SK-N-SH (cell line): ENCODE results near the gene IZUMO1. TPM values are rescaled to one million over a fixed set of nuclear protein-coding genes. Genes with fewer than 3 reads are reported as not detected.
"Not testable (repeated sequence)": the region's sequence is repeated elsewhere in the genome, so short reads cannot be mapped to it uniquely, and the experiment has no call there.

Experiments
- CTCF ChIA-PET: fragments of 300-600, 350-600 bp; formaldehyde crosslinking; extraction: SDS; loops from one replicate; lab custom pipeline; 2021; lab: Yijun Ruan, JAX
- POLR2A ChIA-PET: fragments of 350-600 bp; sonication (Branson Sonifier 250); formaldehyde crosslinking; extraction: SDS; loops from one replicate; lab custom pipeline; 2020; ENCODE audit warnings: antibody characterized with exemption, inconsistent platforms; lab: Yijun Ruan, JAX
- DNase-seq: peaks from one replicate; pipeline ENCODE4 v3.0.0; 2012
- H2AFZ ChIP-seq: fragments of 200-600 bp; sonication (generic); 2 replicates; pipeline ENCODE4 v1.8.1; 2016; ENCODE audit warnings: antibody characterized with exemption, mild to moderate bottlenecking, low read depth
- H3F3A ChIP-seq: fragments of 200-600 bp; sonication (generic); replicated peaks from 2 replicates; pipeline ENCODE3; 2016; ENCODE audit warnings: antibody characterized with exemption, mild to moderate bottlenecking; ENCODE audit not compliant: insufficient read depth
- H3K27ac ChIP-seq, 2 experiments: fragments of 200-500 bp in 1 of 2; fragments of 200-600 bp in 1 of 2; sonication (Bioruptor generic) in 1 of 2; sonication (generic), shearing (Covaris generic) in 1 of 2; 2 replicates each; pipeline versions ENCODE4 v1.5.1 to v1.6.1; 2014 to 2016; ENCODE audit warnings: low read depth in 2 of 2, inconsistent platforms in 1 of 2, low read length in 1 of 2, mild to moderate bottlenecking in 1 of 2, mixed read lengths in 1 of 2
- H3K27me3 ChIP-seq: fragments of 200-600 bp; sonication (generic), shearing (Covaris generic); 2 replicates; pipeline ENCODE4 v1.6.1; 2016; ENCODE audit warnings: mixed run types; ENCODE audit not compliant: insufficient read depth
- H3K36me3 ChIP-seq, 2 experiments: fragments of 200-500 bp in 1 of 2; fragments of 200-600 bp in 1 of 2; sonication (Bioruptor generic) in 1 of 2; sonication (generic) in 1 of 2; replicated peaks in 1 of 2; 2 replicates each; pipeline versions ENCODE3 to v1.5.1; 2014 to 2016; ENCODE audit warnings: low read length in 1 of 2, mild to moderate bottlenecking in 1 of 2; ENCODE audit not compliant: insufficient read depth in 2 of 2, control insufficient read depth in 1 of 2
- H3K4me1 ChIP-seq, 2 experiments: fragments of 200-500 bp in 1 of 2; fragments of 200-600 bp in 1 of 2; sonication (Bioruptor generic) in 1 of 2; sonication (generic), shearing (Covaris generic) in 1 of 2; 2 replicates each; pipeline versions ENCODE4 v1.5.1 to v1.6.1; 2014 to 2016; ENCODE audit warnings: low read depth in 1 of 2, low read length in 1 of 2, mixed run types in 1 of 2; ENCODE audit not compliant: insufficient read depth in 2 of 2, control insufficient read depth in 1 of 2
- H3K4me2 ChIP-seq: fragments of 200-600 bp; sonication (generic), shearing (Covaris generic); 2 replicates; pipeline ENCODE4 v1.6.1; 2017; ENCODE audit warnings: mixed run types
- H3K4me3 ChIP-seq, 2 experiments: fragments of 200-500 bp in 1 of 2; fragments of 200-600 bp in 1 of 2; sonication (Bioruptor generic) in 1 of 2; sonication (generic), shearing (Covaris generic) in 1 of 2; 2 replicates each; pipeline versions ENCODE4 v1.5.1 to v1.8.1; 2014 to 2016; ENCODE audit warnings: low read depth in 2 of 2, inconsistent platforms in 1 of 2, low read length in 1 of 2, mild to moderate bottlenecking in 1 of 2, mixed read lengths in 1 of 2, moderate library complexity in 1 of 2
- H3K79me2 ChIP-seq: fragments of 200-600 bp; sonication (generic); 2 replicates; pipeline ENCODE4 v1.8.1; 2017; ENCODE audit warnings: mild to moderate bottlenecking; ENCODE audit not compliant: insufficient read depth
- H3K9ac ChIP-seq: fragments of 200-600 bp; sonication (generic); 2 replicates; pipeline ENCODE4 v1.6.1; 2017; ENCODE audit warnings: mixed run types
- H3K9me2 ChIP-seq: fragments of 200-600 bp; sonication (generic); 2 replicates; pipeline ENCODE4 v1.6.1; 2017; ENCODE audit warnings: mixed run types
- H3K9me3 ChIP-seq: fragments of 200-600 bp; sonication (generic); 2 replicates; pipeline ENCODE4 v1.6.1; 2017; ENCODE audit warnings: mixed run types, mild to moderate bottlenecking, moderate library complexity
- H4K20me1 ChIP-seq: fragments of 200-600 bp; sonication (generic); 2 replicates; pipeline ENCODE4 v1.6.1; 2017; ENCODE audit warnings: mild to moderate bottlenecking, mixed run types; ENCODE audit not compliant: insufficient read depth
- CHD2 ChIP-seq: fragments of 150-350 bp; IDR thresholded peaks from 2 replicates; pipeline ENCODE4 v1.6.1; 2018; ENCODE audit warnings: low read length; ENCODE audit not compliant: partially characterized antibody
- JUND ChIP-seq: IDR thresholded peaks from 2 replicates; pipeline ENCODE4 v1.4.0; 2012
- MEF2A ChIP-seq: IDR thresholded peaks from 2 replicates; pipeline ENCODE4 v1.4.0; 2012; ENCODE audit warnings: low read depth, borderline replicate concordance
- MXI1 ChIP-seq: IDR thresholded peaks from 2 replicates; pipeline ENCODE4 v1.6.1; 2012; ENCODE audit warnings: mild to moderate bottlenecking, low read depth, low read length, improper control_type of control experiment
- NRF1 ChIP-seq: IDR thresholded peaks from 2 replicates; pipeline ENCODE4 v1.6.1; 2012; ENCODE audit warnings: low read depth, mild to moderate bottlenecking, low read length
- RAD21 ChIP-seq: IDR thresholded peaks from 2 replicates; pipeline ENCODE4 v1.6.1; 2012; ENCODE audit warnings: mild to moderate bottlenecking, low read length
- RXRA ChIP-seq: IDR thresholded peaks from 2 replicates; pipeline ENCODE4 v1.4.0; 2012; ENCODE audit warnings: low read depth, mild to moderate bottlenecking, borderline replicate concordance
- SMC3 ChIP-seq: IDR thresholded peaks from 2 replicates; pipeline ENCODE4 v1.6.1; 2012; ENCODE audit warnings: low read depth, low read length, improper control_type of control experiment
- WGBS: methylation state at CpG from one replicate; pipeline ENCODE4 v1.1.6; 2017; ENCODE audit warnings: low lambda C conversion rate; 5-methylcytosine and 5-hydroxymethylcytosine counted together
- polyA plus RNA-seq, 3 experiments: library from polyadenylated mRNA; depleted of rRNA; stranded (reverse); fragments of >200 nt; gene quantifications; 2 replicates each; pipeline ENCODE4 v1.2.3, GENCODE V29; 2012
- small RNA-seq, 7 experiments: library from RNA; depleted of rRNA; stranded (forward); fragments of <200 nt; gene quantifications; one replicate each; pipeline ENCODE3, GENCODE V24; 2012

The IZUMO1 gene
- polyA plus RNA-seq, 1 of the 3 experiments (the other 2 are of a cell fraction), result 0.03 TPM

DNA sequence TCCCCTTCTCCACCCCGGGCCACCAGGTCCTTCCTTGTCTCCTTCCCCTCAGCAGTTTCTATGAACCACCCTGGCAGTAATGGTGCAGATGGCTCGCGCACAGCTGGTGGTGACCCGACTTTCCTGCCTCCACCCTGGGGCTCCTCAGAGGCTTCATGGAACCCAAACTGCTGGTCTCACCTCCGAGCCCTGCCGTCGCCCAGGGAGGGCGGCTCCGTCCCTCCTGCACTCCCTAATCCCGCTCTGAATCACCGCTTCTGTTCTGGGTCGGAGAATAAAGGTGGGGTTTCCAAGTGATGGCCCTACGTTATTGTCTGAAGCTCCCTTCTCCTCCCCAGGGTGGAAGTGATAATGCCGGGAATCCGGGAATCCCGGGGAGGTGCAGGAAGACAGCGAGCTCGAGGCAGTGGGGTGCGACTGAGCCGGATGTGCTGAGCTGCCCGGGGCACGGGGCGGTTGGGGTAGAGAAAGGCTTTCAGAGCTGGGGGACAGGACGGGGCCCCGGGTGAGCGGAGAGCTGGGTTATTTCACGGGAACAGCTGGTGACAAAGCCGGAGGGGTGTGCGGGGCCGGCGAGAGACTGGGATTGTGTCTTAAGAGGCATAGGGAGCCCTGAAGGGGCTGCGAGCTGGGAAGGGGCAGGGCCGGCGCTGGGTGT lies 50.2 kb downstream of the IZUMO1 start (continued):
- TF ChIP-seq MXI1, result no peak
- TF ChIP-seq RXRA, result no peak
- TF ChIP-seq NRF1, result no peak
- no peak for TF ChIP-seq SMC3
- TF ChIP-seq RAD21, result no peak
- TF ChIP-seq JUND, result no peak

DNA sequence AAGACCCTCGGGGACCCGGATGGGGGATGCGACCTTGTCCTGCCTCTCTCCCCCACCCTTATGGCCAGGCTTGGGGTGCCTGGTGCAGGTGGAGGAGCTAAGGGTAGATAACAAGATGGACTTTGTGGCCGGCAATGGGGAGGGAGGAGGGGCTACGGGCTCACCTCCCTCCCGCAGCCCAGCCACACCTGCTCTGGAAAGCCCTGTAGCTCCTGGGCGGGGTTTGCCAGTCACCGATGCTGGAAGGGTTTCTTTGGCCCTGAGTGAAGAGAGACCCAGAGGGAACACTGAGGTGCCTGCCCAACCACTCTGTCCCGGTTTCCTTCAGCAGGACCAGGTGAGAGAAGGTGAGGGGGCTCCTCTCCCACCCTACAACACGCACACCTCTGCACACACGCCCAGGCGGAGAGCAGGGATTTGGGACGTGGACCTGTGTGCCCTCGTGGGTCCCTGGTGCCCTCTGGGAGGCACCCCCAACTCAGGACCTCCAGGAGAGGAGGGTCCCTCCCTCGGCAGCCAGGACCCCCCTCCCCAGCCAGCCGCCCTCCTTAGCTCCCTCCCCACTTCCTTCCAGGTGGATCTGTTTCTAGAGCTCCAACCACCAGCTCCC lies 50.9 kb downstream of the IZUMO1 start, which contains the start of gene FUT2:
Gene FUT2 (plus strand): TSS at position 229 of the 610 bp plus-strand sequence. CDS start 6,986 bp downstream, outside the sequence.
- H3K79me2 ChIP-seq, result no peaks in the 10 kb centered on the region
- TF ChIP-seq MEF2A (no peak), MXI1 (no peak), NRF1 (no peak), CHD2 (no peak)
- TF ChIP-seq, all 33 proteins: peak for 0
- no peak within 1 kb of the TSS for H3K9ac ChIP-seq
- H3K4me1 ChIP-seq, result peaks cover 0 to 5% of the 10 kb centered on the region in 2 experiments; a peak in 1 of 4 replicates
- no peaks in the 10 kb centered on the region for H4K20me1 ChIP-seq
- H3K27ac ChIP-seq, result no peak within 1 kb of the TSS
- no peaks in the 10 kb centered on the region for H3K27me3 ChIP-seq
- no peak within 1 kb of the TSS for H2AFZ ChIP-seq
- no peaks in the 10 kb centered on the region for H3K9me3 ChIP-seq
- 78% methylated on average over 8 of the region's 16 CpGs for WGBS
- no peaks in the 10 kb centered on the region for H3K36me3 ChIP-seq
- POLR2A ChIA-PET, result no interaction called here
- DNase-seq, result no peak
- H3K9me2 ChIP-seq, result no peaks in the 10 kb centered on the region
- no peak within 1 kb of the TSS for H3K4me2 ChIP-seq
- H3K4me3 ChIP-seq, result no peak within 1 kb of the TSS
- peaks cover 5% of the 10 kb centered on the region for H3F3A ChIP-seq
- CTCF ChIA-PET, result interaction anchor here (0.8 to 1.6 kb wide), 2 partner anchors 21 to 92 kb away, joined by 3 read pairs; no protein-coding TSS in a partner anchor

DNA sequence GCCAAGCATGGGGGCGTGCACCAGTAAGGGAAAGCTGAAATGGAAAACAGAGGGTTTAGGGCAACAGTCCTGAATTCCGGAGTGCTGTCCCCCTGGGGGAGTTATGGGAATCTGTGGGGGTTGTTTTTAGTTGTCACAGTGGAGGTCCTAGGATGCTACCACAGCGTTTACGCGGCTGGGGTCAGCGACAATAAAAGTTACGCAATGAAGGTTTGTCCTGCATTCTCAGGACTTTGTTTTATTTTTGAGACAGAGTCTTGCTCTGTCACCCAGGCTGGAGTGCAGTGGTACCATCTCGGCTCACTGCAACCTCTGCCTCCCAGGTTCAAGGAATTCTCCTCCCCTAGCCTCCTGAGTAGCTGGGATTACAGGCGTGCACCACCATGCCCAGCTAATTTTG lies 53.1 kb downstream of the IZUMO1 start:
- H3K4me3 ChIP-seq, H3K79me2 ChIP-seq, H3K4me2 ChIP-seq, H3K9me2 ChIP-seq, H3K4me1 ChIP-seq, H3K36me3 ChIP-seq, H3K9me3 ChIP-seq, DNase-seq, H3F3A ChIP-seq, H3K27me3 ChIP-seq, POLR2A ChIA-PET, H3K27ac ChIP-seq, H2AFZ ChIP-seq, H4K20me1 ChIP-seq, H3K9ac ChIP-seq: not testable (repeated sequence)
- CTCF ChIA-PET, result interaction anchor here (0.9 to 1.2 kb wide), 3 partner anchors 18 to 48 kb away, joined by 3 to 4 read pairs (median 3); partner anchors contain the start of gene CA11
- WGBS, result 88% methylated on average over 9 of the region's 9 CpGs

Small RNA genes lying within 50 kb of the gene (small RNA-seq; reads per million reads assigned to genes)
- 0 reads per million in 7 experiments for gene RNU6-317P

Other genes with a start within 250 kb of the IZUMO1 start
- 2.0 and 3.2 TPM in 2 replicates for gene LMTK3, start 235.1 kb downstream of the IZUMO1 start, polyA plus RNA-seq (2012; rRNA removed)
- 0.86 and 0.92 TPM in 2 replicates for gene SULT2B1, start 194.7 kb downstream of the IZUMO1 start, polyA plus RNA-seq (2012; rRNA removed)
- gene SPACA4, start 140.2 kb downstream of the IZUMO1 start, polyA plus RNA-seq (2012; rRNA removed), result not detected in 2 replicates
- gene FAM83E, start 131.8 kb downstream of the IZUMO1 start, polyA plus RNA-seq (2012; rRNA removed), result 0.44 TPM in 1 of 2 replicates, not detected in the other
- gene RPL18, start 127.7 kb downstream of the IZUMO1 start, polyA plus RNA-seq (2012; rRNA removed), result 2,114 and 2,225 TPM in 2 replicates
- 14.1 and 14.8 TPM in 2 replicates for gene SPHK2, start 127.4 kb downstream of the IZUMO1 start, polyA plus RNA-seq (2012; rRNA removed)
- gene DBP, start 109.5 kb downstream of the IZUMO1 start, polyA plus RNA-seq (2012; rRNA removed), result 7.8 and 12.6 TPM in 2 replicates
- gene CA11, start 100.7 kb downstream of the IZUMO1 start, polyA plus RNA-seq (2012; rRNA removed), result 13.1 and 13.5 TPM in 2 replicates
- 0.57 and 0.74 TPM in 2 replicates for gene NTN5, start 73.9 kb downstream of the IZUMO1 start, polyA plus RNA-seq (2012; rRNA removed)
- not detected in 2 replicates for gene FUT2, start 50.9 kb downstream of the IZUMO1 start, polyA plus RNA-seq (2012; rRNA removed)
- 0.70 and 1.1 TPM in 2 replicates for gene MAMSTR, start 27.2 kb downstream of the IZUMO1 start, polyA plus RNA-seq (2012; rRNA removed)
- gene RASIP1, start 6.3 kb downstream of the IZUMO1 start, polyA plus RNA-seq (2012; rRNA removed), result 0.36 and 0.41 TPM in 2 replicates
- gene FUT1, start 5.7 kb upstream of the IZUMO1 start, polyA plus RNA-seq (2012; rRNA removed), result 0.03 and 0.08 TPM in 2 replicates
- not detected in 2 replicates for gene FGF21, start 8.6 kb upstream of the IZUMO1 start, polyA plus RNA-seq (2012; rRNA removed)
- 70.6 and 71.6 TPM in 2 replicates for gene BCAT2, start 64.1 kb upstream of the IZUMO1 start, polyA plus RNA-seq (2012; rRNA removed)
- gene HSD17B14, start 89.6 kb upstream of the IZUMO1 start, polyA plus RNA-seq (2012; rRNA removed), result 27.9 and 29.7 TPM in 2 replicates
- gene PLEKHA4, start 121.7 kb upstream of the IZUMO1 start, polyA plus RNA-seq (2012; rRNA removed), result 4.7 and 5.6 TPM in 2 replicates
- gene PPP1R15A, start 125.5 kb upstream of the IZUMO1 start, polyA plus RNA-seq (2012; rRNA removed), result 62.3 and 73.7 TPM in 2 replicates
- 0.03 and 0.08 TPM in 2 replicates for gene TULP2, start 151.8 kb upstream of the IZUMO1 start, polyA plus RNA-seq (2012; rRNA removed)
- gene NUCB1, start 153.4 kb upstream of the IZUMO1 start, polyA plus RNA-seq (2012; rRNA removed), result 259 and 397 TPM in 2 replicates
- gene DHDH, start 186.8 kb upstream of the IZUMO1 start, polyA plus RNA-seq (2012; rRNA removed), result 0.31 and 0.72 TPM in 2 replicates
- 278 and 640 TPM in 2 replicates for gene BAX, start 208.0 kb upstream of the IZUMO1 start, polyA plus RNA-seq (2012; rRNA removed)
- gene FTL, start 218.4 kb upstream of the IZUMO1 start, polyA plus RNA-seq (2012; rRNA removed), result 587 and 875 TPM in 2 replicates
- 24.1 and 25.3 TPM in 2 replicates for gene GYS1, start 246.4 kb upstream of the IZUMO1 start, polyA plus RNA-seq (2012; rRNA removed)
- gene RUVBL2, start 247.0 kb upstream of the IZUMO1 start, polyA plus RNA-seq (2012; rRNA removed), result 411 and 459 TPM in 2 replicates